Adrenal gland (tissue), 5 donors: Measurements from ENCODE around the gene SLC4A7.

Experiments
- CTCF ChIP-seq, 6 experiments: fragments of 450-650 bp in 4 of 6; fragments of 200-600 bp in 2 of 6; sonication (generic) in 1 of 6; IDR thresholded peaks; 1 replicate in 5 of 6; 2 replicates in 1 of 6; pipeline versions ENCODE4 v1.5.1 to v1.8.0; 2016 to 2021; ENCODE audit warnings: antibody characterized with exemption in 6 of 6, mild to moderate bottlenecking in 2 of 6, moderate library complexity in 1 of 6
- POLR2A ChIP-seq, 2 donors: fragments of 450-650 bp; IDR thresholded peaks; one replicate each; pipeline ENCODE4 v1.6.1; 2017; ENCODE audit warnings: antibody characterized with exemption in 2 of 2, mild to moderate bottlenecking in 2 of 2, moderate library complexity in 1 of 2
- donor health status: DM: no; HTN: no; CAD: no.

- TF ChIP-seq CTCF (IDR thresholded peaks at IDR 0.05), result no peak
- no peak for TF ChIP-seq POLR2A (IDR thresholded peaks at IDR 0.05)
Observed at GRCh38 chr3:27354161-27354560, 130.0 kb downstream of the SLC4A7 start.
